ENCODE results near the gene FHIP2A. TPM values are rescaled to one million over a fixed set of nuclear protein-coding genes. Genes with fewer than 3 reads are reported as not detected.
A peak's percentile ranks its signal among the peaks of the same experiment; 100 is the strongest.
"Not testable (repeated sequence)": the region's sequence is repeated elsewhere in the genome, so short reads cannot be mapped to it uniquely, and the experiment has no call there.

The FHIP2A gene
- total and polyA plus RNA-seq, 10 donors, result 4.6 to 37.5 (median 28.4) TPM

DNA sequence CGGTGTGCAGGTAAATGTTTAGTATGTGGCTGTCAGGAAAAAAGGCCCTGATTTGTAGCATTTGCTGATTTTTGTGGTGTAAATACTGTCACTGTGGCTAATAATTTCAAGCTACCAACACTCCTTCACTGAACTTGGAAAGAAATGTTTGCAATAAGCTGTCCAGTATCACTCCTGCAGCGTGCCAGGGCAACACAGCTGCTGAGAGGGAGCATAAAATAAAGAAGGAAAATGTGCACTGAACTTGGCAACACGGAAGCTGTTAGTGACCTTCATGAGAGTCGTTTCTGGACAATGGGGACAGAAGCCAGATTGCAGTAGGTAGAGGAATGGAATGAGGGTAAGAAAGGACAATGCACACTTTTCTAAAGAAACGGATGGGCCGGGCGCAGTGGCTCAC, 37.9 kb upstream of the FHIP2A start:
- Histone ChIP-seq H3K9me3 (no peaks in the 10 kb centered on the region), H3K4me1 (peaks cover 0 to 6% (median 0%) of the 10 kb centered on the region in 6 donors), H3K4me3 (no peak overlapping the region), H3K36me3 (no peaks in the 10 kb centered on the region), H3K27ac (no peak overlapping the region), H3K27me3 (replicated peaks in 1 of 7) (no peaks in the 10 kb centered on the region)
- 67 to 91% (median 78%) methylated on average over 7 of the region's 7 CpGs for WGBS, 5 donors
- intact Hi-C loops (cut with DNase I; ENCODE audit: low total_unique reads), result loop anchor here (5.0 kb wide), 2 partner anchors 231 to 311 kb away; no protein-coding TSS in a partner anchor
- no peak for DNase-seq
- TF ChIP-seq, protein P1, sequence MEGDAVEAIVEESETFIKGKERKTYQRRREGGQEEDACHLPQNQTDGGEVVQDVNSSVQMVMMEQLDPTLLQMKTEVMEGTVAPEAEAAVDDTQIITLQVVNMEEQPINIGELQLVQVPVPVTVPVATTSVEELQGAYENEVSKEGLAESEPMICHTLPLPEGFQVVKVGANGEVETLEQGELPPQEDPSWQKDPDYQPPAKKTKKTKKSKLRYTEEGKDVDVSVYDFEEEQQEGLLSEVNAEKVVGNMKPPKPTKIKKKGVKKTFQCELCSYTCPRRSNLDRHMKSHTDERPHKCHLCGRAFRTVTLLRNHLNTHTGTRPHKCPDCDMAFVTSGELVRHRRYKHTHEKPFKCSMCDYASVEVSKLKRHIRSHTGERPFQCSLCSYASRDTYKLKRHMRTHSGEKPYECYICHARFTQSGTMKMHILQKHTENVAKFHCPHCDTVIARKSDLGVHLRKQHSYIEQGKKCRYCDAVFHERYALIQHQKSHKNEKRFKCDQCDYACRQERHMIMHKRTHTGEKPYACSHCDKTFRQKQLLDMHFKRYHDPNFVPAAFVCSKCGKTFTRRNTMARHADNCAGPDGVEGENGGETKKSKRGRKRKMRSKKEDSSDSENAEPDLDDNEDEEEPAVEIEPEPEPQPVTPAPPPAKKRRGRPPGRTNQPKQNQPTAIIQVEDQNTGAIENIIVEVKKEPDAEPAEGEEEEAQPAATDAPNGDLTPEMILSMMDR (IDR thresholded peaks at IDR 0.05 in 8 of 11, conservative IDR thresholded peaks at IDR 0.05 in 3 of 11), result no peak
- TF ChIP-seq POLR2AphosphoS5 (IDR thresholded peaks at IDR 0.05) (no peak), POLR2A (IDR thresholded peaks at IDR 0.05) (no peak)

- H3K4me1 ChIP-seq; H3K4me3 ChIP-seq; intact Hi-C loops (cut with DNase I; ENCODE audit: low total_unique reads); H3K9me3 ChIP-seq; H3K27me3 ChIP-seq (replicated peaks in 1 of 7); DNase-seq; H3K27ac ChIP-seq; H3K36me3 ChIP-seq: not testable (repeated sequence)
- TF ChIP-seq, protein P1 (IDR thresholded peaks at IDR 0.05 in 8 of 11, conservative IDR thresholded peaks at IDR 0.05 in 3 of 11), result peak; percentile 29 to 78 (median 63)
- 47 to 63% (median 52%) methylated on average over 7 to 9 of the region's 9 CpGs for WGBS, 5 donors
Measured at GRCh38 chr10:114786492-114786891, 35.1 kb upstream of the FHIP2A start.

DNA sequence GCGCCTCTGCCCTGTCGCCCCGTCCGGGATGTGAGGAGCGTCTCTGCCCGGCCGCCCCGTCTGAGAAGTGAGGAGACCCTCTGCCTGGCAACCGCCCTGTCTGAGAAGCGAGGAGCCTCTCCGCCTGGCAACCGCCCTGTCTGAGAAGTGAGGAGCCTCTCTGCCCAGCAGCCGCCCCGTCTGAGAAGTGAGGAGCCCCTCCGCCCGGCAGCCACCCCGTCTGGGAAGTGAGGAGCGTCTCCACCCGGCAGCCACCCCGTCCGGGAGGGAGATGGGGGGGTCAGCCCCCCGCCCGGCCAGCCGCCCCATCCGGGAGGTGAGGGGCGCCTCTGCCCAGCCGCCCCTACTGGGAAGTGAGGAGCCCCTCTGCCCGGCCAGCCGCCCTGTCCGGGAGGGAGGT, 34.4 kb upstream of the FHIP2A start:
- H3K4me3 ChIP-seq; DNase-seq; H3K4me1 ChIP-seq; intact Hi-C loops (cut with DNase I; ENCODE audit: low total_unique reads); H3K36me3 ChIP-seq; H3K27ac ChIP-seq; H3K9me3 ChIP-seq; H3K27me3 ChIP-seq (replicated peaks in 1 of 7): not testable (repeated sequence)
- 80 to 100% (median 95%) methylated on average over 1 to 30 of the region's 30 CpGs; no CpG with 5 or more reads in 1 of the 5 donors for WGBS, 5 donors

DNA sequence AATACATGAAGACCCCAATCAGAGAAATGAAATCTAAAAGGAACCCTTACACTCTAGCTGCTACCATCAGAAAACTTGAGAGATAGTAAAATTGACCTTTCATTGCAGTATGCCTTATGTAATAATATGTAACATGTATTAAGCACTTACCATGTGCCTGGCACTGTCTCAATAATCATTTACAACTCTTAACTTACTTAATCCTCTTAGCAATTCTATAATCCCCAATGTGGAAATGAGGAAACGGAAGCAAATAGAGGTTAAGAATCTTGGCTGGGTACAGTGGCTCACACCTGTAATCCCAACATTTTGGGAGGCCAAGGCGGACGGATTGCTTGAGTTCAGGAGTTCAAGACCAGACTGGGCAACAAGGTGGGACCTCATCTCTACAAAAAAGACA, 29.8 kb upstream of the FHIP2A start:
- intact Hi-C loops (cut with DNase I; ENCODE audit: low total_unique reads), result no loop called here

More for the DNA sequence above, 29.8 kb upstream of the FHIP2A start:
- Histone ChIP-seq H3K27me3 (replicated peaks in 1 of 7) (no peaks in the 10 kb centered on the region), H3K36me3 (no peaks in the 10 kb centered on the region), H3K4me1 (no peaks in the 10 kb centered on the region), H3K9me3 (no peaks in the 10 kb centered on the region), H3K4me3 (no peak overlapping the region), H3K27ac (no peak overlapping the region)
- no peak for DNase-seq
- 89 to 97% (median 91%) methylated on average over 3 of the region's 3 CpGs for WGBS, 5 donors
- TF ChIP-seq POLR2A (IDR thresholded peaks at IDR 0.05) (no peak), POLR2AphosphoS5 (IDR thresholded peaks at IDR 0.05) (no peak)
- TF ChIP-seq, protein P1 (IDR thresholded peaks at IDR 0.05 in 8 of 11, conservative IDR thresholded peaks at IDR 0.05 in 3 of 11), result no peak

Data from spleen (tissue), 11 donors.